Keratinocyte (primary cell): ENCODE results near the gene RTP3. TPM values are rescaled to one million over a fixed set of nuclear protein-coding genes. Genes with fewer than 3 reads are reported as not detected.

Experiments used
- DNase-seq: peaks from one replicate; pipeline ENCODE4 v3.0.0-alpha.2; 2011; ENCODE audit warnings: low read depth, missing footprints, low spot score
- FAIRE-seq: peaks from 2 replicates; lab custom pipeline; 2011; peaks lifted over from hg19 to GRCh38; lab: Jason Lieb, UNC
- H2AFZ ChIP-seq: 2 replicates; pipeline ENCODE4 v1.6.0; 2012; ENCODE audit warnings: low read length, control low read depth, inconsistent platforms; ENCODE audit not compliant: control insufficient read depth
- H3K27ac ChIP-seq: 2 replicates; pipeline ENCODE4 v1.5.1; 2011; ENCODE audit warnings: low read length; ENCODE audit not compliant: control insufficient read depth, insufficient read depth
- H3K27me3 ChIP-seq: 3 replicates; pipeline ENCODE4 v1.6.0; 2011; ENCODE audit warnings: low read length; ENCODE audit not compliant: control insufficient read depth, insufficient read depth; ENCODE audit errors: extremely low read depth
- H3K36me3 ChIP-seq, 2 experiments: 2 replicates in 1 of 2; 3 replicates in 1 of 2; pipeline ENCODE4 v1.5.1; 2011; ENCODE audit warnings: low read length in 2 of 2, mild to moderate bottlenecking in 1 of 2; ENCODE audit not compliant: control insufficient read depth in 2 of 2, insufficient read depth in 2 of 2; ENCODE audit errors: extremely low read depth in 1 of 2
- H3K4me1 ChIP-seq: 3 replicates; pipeline ENCODE4 v1.5.1; 2011; ENCODE audit warnings: low read length; ENCODE audit not compliant: control insufficient read depth, insufficient read depth; ENCODE audit errors: extremely low read depth
- H3K4me2 ChIP-seq: 3 replicates; pipeline ENCODE4 v1.6.0; 2011; ENCODE audit warnings: low read depth, low read length; ENCODE audit not compliant: control insufficient read depth, insufficient read depth; ENCODE audit errors: extremely low read depth
- H3K4me3 ChIP-seq, 3 experiments: fragments of 200-600 bp in 1 of 3; sonication (generic) in 1 of 3; 2 replicates in 2 of 3; 3 replicates in 1 of 3; pipeline ENCODE4 v1.5.1; 2011 to 2016; ENCODE audit warnings: low read length in 3 of 3, mild to moderate bottlenecking in 3 of 3, control low read depth in 2 of 3, inconsistent platforms in 1 of 3, low read depth in 1 of 3, mixed read lengths in 1 of 3, mixed run types in 1 of 3, moderate library complexity in 1 of 3; ENCODE audit not compliant: control insufficient read depth in 2 of 3, insufficient read depth in 2 of 3; ENCODE audit errors: extremely low read depth in 1 of 3
- H3K79me2 ChIP-seq: 2 replicates; pipeline ENCODE4 v1.6.0; 2012; ENCODE audit warnings: low read length; ENCODE audit not compliant: control insufficient read depth, insufficient read depth
- H3K9ac ChIP-seq: 3 replicates; pipeline ENCODE4 v1.6.0; 2011; ENCODE audit warnings: low read length; ENCODE audit not compliant: control insufficient read depth, insufficient read depth; ENCODE audit errors: extremely low read depth
- H3K9me1 ChIP-seq: 3 replicates; pipeline ENCODE4 v1.6.0; 2011; ENCODE audit warnings: low read length; ENCODE audit not compliant: control insufficient read depth, insufficient read depth; ENCODE audit errors: extremely low read depth
- H3K9me3 ChIP-seq: 2 replicates; pipeline ENCODE4 v1.5.1; 2012; ENCODE audit warnings: low read depth, low read length; ENCODE audit not compliant: control insufficient read depth
- H4K20me1 ChIP-seq: 3 replicates; pipeline ENCODE4 v1.6.0; 2011; ENCODE audit warnings: low read length; ENCODE audit not compliant: control insufficient read depth, insufficient read depth; ENCODE audit errors: extremely low read depth
- EZH2 ChIP-seq: IDR thresholded peaks from one replicate; pipeline ENCODE4 v1.6.1; 2012; ENCODE audit warnings: inconsistent platforms, mild to moderate bottlenecking, low read length, moderate library complexity
- dilution Hi-C: fragments of 300-500 bp; cut with MboI; formaldehyde crosslinking; loops from one replicate; pipeline ENCODE4 v1.7.0; 2020; ENCODE audit warnings: low sequenced_read_pairs; ENCODE audit not compliant: extremely low pct_ligation_motif_present
- polyA plus RNA-seq, 5 experiments: library from polyadenylated mRNA; depleted of rRNA in 3 of 5; stranded (reverse) in 3 of 5; stranded (forward) in 1 of 5; unstranded in 1 of 5; fragments of >200 nt; gene quantifications; 1 replicate in 1 of 5; 2 replicates in 3 of 5; 3 replicates in 1 of 5; pipeline versions ENCODE4 v1.2.1 to v1.2.3, GENCODE V29; 2011 to 2012; ENCODE audit warnings: missing spikeins in 2 of 5, low read depth in 1 of 5, low replicate concordance in 1 of 5
- TF ChIP-seq, protein P1 (sequence below), 3 experiments: IDR thresholded peaks in 1 of 3; conservative IDR thresholded peaks in 1 of 3; optimal IDR thresholded peaks in 1 of 3; 2 replicates in 2 of 3; 3 replicates in 1 of 3; pipeline versions ENCODE3 to v1.5.1; 2011; ENCODE audit warnings: low read length in 3 of 3, mild to moderate bottlenecking in 3 of 3, moderate library complexity in 2 of 3, control low read depth in 1 of 3, inconsistent platforms in 1 of 3; ENCODE audit not compliant: insufficient read depth in 2 of 3; ENCODE audit errors: extremely low read depth in 1 of 3

RTP3 gene
- polyA plus RNA-seq, 1 donor (not counting 4 experiments of a cell fraction or from before 2014, with no cell fraction given), result not detected

DNA sequence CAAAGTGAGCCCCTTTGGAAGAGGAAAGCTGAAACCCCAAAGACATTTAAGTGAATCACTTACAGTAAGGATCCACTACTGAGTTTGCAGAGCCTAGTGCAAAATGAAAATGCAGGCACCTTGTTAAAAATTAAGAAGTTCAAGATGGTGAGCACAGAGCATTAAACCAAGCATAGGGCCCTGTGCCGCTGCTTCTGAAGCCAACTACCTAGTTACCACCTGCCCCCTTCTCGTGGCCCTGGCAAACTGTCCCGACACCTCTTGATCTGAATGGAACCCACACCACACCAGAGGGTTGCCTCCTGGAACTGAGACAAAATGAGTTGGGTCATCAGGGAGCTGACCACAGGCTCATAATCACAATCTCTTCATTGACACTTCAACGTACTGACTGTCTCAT is 42.8 kb downstream of the RTP3 start:
- DNase-seq (no peak), FAIRE-seq (no peak)
- H3K9me3 ChIP-seq, result no peaks in the 10 kb centered on the region
- no peak overlapping the region for H2AFZ ChIP-seq
- no peak overlapping the region for H3K27ac ChIP-seq
- H3K9me1 ChIP-seq, result no peaks in the 10 kb centered on the region
- H4K20me1 ChIP-seq, result no peaks in the 10 kb centered on the region
- dilution Hi-C loops, result no loop called here
- no peak overlapping the region for H3K9ac ChIP-seq
- no peaks in the 10 kb centered on the region for H3K27me3 ChIP-seq
- H3K4me2 ChIP-seq, result no peak overlapping the region
- TF ChIP-seq EZH2, result no peak
- TF ChIP-seq, protein P1, sequence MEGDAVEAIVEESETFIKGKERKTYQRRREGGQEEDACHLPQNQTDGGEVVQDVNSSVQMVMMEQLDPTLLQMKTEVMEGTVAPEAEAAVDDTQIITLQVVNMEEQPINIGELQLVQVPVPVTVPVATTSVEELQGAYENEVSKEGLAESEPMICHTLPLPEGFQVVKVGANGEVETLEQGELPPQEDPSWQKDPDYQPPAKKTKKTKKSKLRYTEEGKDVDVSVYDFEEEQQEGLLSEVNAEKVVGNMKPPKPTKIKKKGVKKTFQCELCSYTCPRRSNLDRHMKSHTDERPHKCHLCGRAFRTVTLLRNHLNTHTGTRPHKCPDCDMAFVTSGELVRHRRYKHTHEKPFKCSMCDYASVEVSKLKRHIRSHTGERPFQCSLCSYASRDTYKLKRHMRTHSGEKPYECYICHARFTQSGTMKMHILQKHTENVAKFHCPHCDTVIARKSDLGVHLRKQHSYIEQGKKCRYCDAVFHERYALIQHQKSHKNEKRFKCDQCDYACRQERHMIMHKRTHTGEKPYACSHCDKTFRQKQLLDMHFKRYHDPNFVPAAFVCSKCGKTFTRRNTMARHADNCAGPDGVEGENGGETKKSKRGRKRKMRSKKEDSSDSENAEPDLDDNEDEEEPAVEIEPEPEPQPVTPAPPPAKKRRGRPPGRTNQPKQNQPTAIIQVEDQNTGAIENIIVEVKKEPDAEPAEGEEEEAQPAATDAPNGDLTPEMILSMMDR (optimal IDR thresholded peaks at IDR 0.05 in 1 of 3, IDR thresholded peaks at IDR 0.05 in 1 of 3, conservative IDR thresholded peaks at IDR 0.05 in 1 of 3; ENCODE audit: extremely low read depth in 1 of 3, insufficient read depth in 2 of 3, low read length in 3 of 3), result no peak
- no peak overlapping the region for H3K4me3 ChIP-seq
- H3K36me3 ChIP-seq, result no peaks in the 10 kb centered on the region
- peaks cover 9% of the 10 kb centered on the region for H3K4me1 ChIP-seq
- H3K79me2 ChIP-seq, result no peaks in the 10 kb centered on the region

DNA sequence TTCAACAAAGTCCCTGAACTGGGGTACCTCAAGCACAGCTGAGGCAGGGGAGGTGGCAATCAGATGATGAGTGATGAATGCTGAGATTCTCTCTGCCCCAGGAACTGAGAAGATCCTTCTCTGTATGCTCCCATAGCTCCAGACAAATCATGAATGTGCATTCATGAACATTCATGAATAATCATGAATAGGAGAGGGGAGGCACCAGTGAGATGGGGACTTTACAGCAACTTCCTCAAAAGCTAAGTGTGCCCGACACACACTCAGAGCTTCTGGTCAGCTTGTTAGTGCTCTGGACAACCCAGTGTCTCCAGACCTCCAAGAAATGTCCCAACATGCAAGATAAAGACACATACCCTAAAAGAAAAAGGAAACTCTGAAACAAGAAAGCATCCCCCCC is 44.1 kb downstream of the RTP3 start:
- Histone ChIP-seq H3K27ac (no peak overlapping the region), H3K9ac (no peak overlapping the region), H3K4me1 (peaks cover 9% of the 10 kb centered on the region), H3K4me3 (no peak overlapping the region), H2AFZ (no peak overlapping the region), H3K4me2 (no peak overlapping the region), H3K9me3 (no peaks in the 10 kb centered on the region), H3K36me3 (no peaks in the 10 kb centered on the region), H3K9me1 (no peaks in the 10 kb centered on the region), H3K27me3 (no peaks in the 10 kb centered on the region), H3K79me2 (no peaks in the 10 kb centered on the region), H4K20me1 (no peaks in the 10 kb centered on the region)
- dilution Hi-C loops, result no loop called here
- FAIRE-seq, result no peak
- TF ChIP-seq, protein P1 (optimal IDR thresholded peaks at IDR 0.05 in 1 of 3, IDR thresholded peaks at IDR 0.05 in 1 of 3, conservative IDR thresholded peaks at IDR 0.05 in 1 of 3; ENCODE audit: extremely low read depth in 1 of 3, insufficient read depth in 2 of 3, low read length in 3 of 3), result no peak
- no peak for TF ChIP-seq EZH2
- DNase-seq, result no peak
